Osteocyte (in vitro differentiated cells): ENCODE measurements around the gene ALG12. TPM values are rescaled to one million over a fixed set of nuclear protein-coding genes. Genes with fewer than 3 reads are reported as not detected.
A peak's percentile ranks its signal among the peaks of the same experiment; 100 is the strongest.

Experiments used
- DNase-seq: peaks from one replicate; pipeline ENCODE4 v3.0.0; 2021; ENCODE audit warnings: mixed read lengths; ENCODE audit not compliant: unreplicated experiment; ENCODE audit errors: extremely low spot score
- H3K27ac Mint-ChIP-seq: one replicate; pipeline ENCODE4 v1.8.0; 2021; ENCODE audit warnings: mild to moderate bottlenecking, mixed read lengths; ENCODE audit not compliant: unreplicated experiment
- H3K27me3 Mint-ChIP-seq: one replicate; pipeline ENCODE4 v1.8.0; 2021; ENCODE audit warnings: mixed read lengths; ENCODE audit not compliant: unreplicated experiment
- H3K36me3 Mint-ChIP-seq: one replicate; pipeline ENCODE4 v1.8.0; 2021; ENCODE audit warnings: mixed read lengths; ENCODE audit not compliant: unreplicated experiment
- H3K4me1 Mint-ChIP-seq: one replicate; pipeline ENCODE4 v1.8.0; 2021; ENCODE audit warnings: mixed read lengths; ENCODE audit not compliant: unreplicated experiment
- H3K4me3 Mint-ChIP-seq: one replicate; pipeline ENCODE4 v1.8.0; 2021; ENCODE audit warnings: mild to moderate bottlenecking, moderate library complexity, mixed read lengths; ENCODE audit not compliant: unreplicated experiment
- H3K9me3 Mint-ChIP-seq: one replicate; pipeline ENCODE4 v1.8.0; 2021; ENCODE audit warnings: mixed read lengths; ENCODE audit not compliant: unreplicated experiment
- CTCF ChIP-seq: fragments of 200-600 bp; sonication (generic); IDR thresholded peaks from 2 replicates; pipeline ENCODE4 v1.5.0; 2021; ENCODE audit warnings: antibody characterized with exemption, mild to moderate bottlenecking, moderate library complexity
- microRNA-seq: library from miRNA; unstranded; fragments of <30 nt; microRNA quantifications from one replicate; pipeline ENCODE4 v1.1.0, GENCODE V29; 2020; ENCODE audit not compliant: unreplicated experiment
- total RNA-seq: library from RNA; stranded (reverse); gene quantifications from 2 replicates; pipeline ENCODE4 v1.2.1, GENCODE V29; 2021

The ALG12 gene
- total RNA-seq, 1 donor from 2014 or later: 27.1 TPM

GRCh38 chr22:49850959-49851802 lies 67.1 kb downstream of the ALG12 start:
- Mint-ChIP-seq H3K27ac (peak overlapping the region; percentile 47), H3K9me3 (no peaks in the 10 kb centered on the region), H3K27me3 (peaks cover 31% of the 10 kb centered on the region), H3K4me3 (peak overlapping the region; percentile 67), H3K4me1 (peaks cover 30% of the 10 kb centered on the region), H3K36me3 (no peaks in the 10 kb centered on the region)
- TF ChIP-seq CTCF: no peak
- no peak for DNase-seq

Small RNA genes within 50 kb of the gene (microRNA-seq; reads per million reads assigned to microRNA genes)
- gene MIR6821: not detected

Other genes with a start within 250 kb of the ALG12 start
- gene BRD1, start 90.6 kb downstream of the ALG12 start, total RNA-seq: 34.3 and 40.6 TPM in 2 replicates
- gene ZBED4, start 64.6 kb downstream of the ALG12 start, total RNA-seq: 17.2 and 17.3 TPM in 2 replicates
- 54.9 and 55.5 TPM in 2 replicates for gene CRELD2, start 196 bp upstream of the ALG12 start, total RNA-seq
- 18.6 TPM in 2 replicates for gene PIM3, start 42.3 kb upstream of the ALG12 start, total RNA-seq
- gene IL17REL, start 94.3 kb upstream of the ALG12 start, total RNA-seq: not detected in 2 replicates
- gene TTLL8, start 139.9 kb upstream of the ALG12 start, total RNA-seq: not detected in 2 replicates
- gene MLC1, start 167.0 kb upstream of the ALG12 start, total RNA-seq: not detected in 2 replicates
- gene MOV10L1, start 171.6 kb upstream of the ALG12 start, total RNA-seq: 0.97 and 1.4 TPM in 2 replicates